ENCODE measurements around the gene ZSCAN9. TPM values are rescaled to one million over a fixed set of nuclear protein-coding genes. Genes with fewer than 3 reads are reported as not detected.

ZSCAN9 gene
- total and polyA plus RNA-seq, 2 of the 13 experiments (the other 11 are each of a cell fraction or from before 2014, with no cell fraction given), result 14.6 to 17.8 TPM

GRCh38 chr6:28225056-28225834 is at the start of gene ZSCAN9 (continued):
- TF ChIP-seq ZNF484 (CRISPR knock-in tag; IDR thresholded peaks at IDR 0.05; ENCODE audit: borderline replicate concordance, low read depth) (no peak; the same call in 1 of the 2 replicates), EEA1 (CRISPR knock-in tag; IDR thresholded peaks at IDR 0.05; ENCODE audit: borderline replicate concordance) (no peak), ZNF850 (CRISPR knock-in tag; conservative IDR thresholded peaks at IDR 0.05) (no peak), ZBTB34 (CRISPR knock-in tag; IDR thresholded peaks at IDR 0.05) (no peak), MAFK (conservative IDR thresholded peaks at IDR 0.05 in 1 of 2, IDR thresholded peaks at IDR 0.05 in 1 of 2; ENCODE audit: low read length in 2 of 2) (no peak), NR2C2 (CRISPR knock-in tag; IDR thresholded peaks at IDR 0.05; ENCODE audit: borderline replicate concordance) (peak; percentile 89), IRF1 (CRISPR knock-in tag; IDR thresholded peaks at IDR 0.05; ENCODE audit: low read depth) (peak; percentile 61; the same call in 1 of the 2 replicates), ZNF382 (CRISPR knock-in tag; IDR thresholded peaks at IDR 0.05; ENCODE audit: borderline replicate concordance) (no peak), SMAD1 (CRISPR knock-in tag; IDR thresholded peaks at IDR 0.05; ENCODE audit: borderline replicate concordance, low read depth) (peak; percentile 48; the same call in 1 of the 2 replicates), NFE2 (CRISPR knock-in tag; IDR thresholded peaks at IDR 0.05) (0 out of 2 replicates have a peak, but pooled peaks have one; percentile 7), SIX4 (CRISPR knock-in tag; IDR thresholded peaks at IDR 0.05) (0 out of 2 replicates have a peak, but pooled peaks have one; percentile 62), SRY (CRISPR knock-in tag; IDR thresholded peaks at IDR 0.05) (peak; percentile 38; the same call in 1 of the 2 replicates), ZNF10 (CRISPR knock-in tag; IDR thresholded peaks at IDR 0.05; ENCODE audit: borderline replicate concordance, low read depth) (no peak), MAX (IDR thresholded peaks at IDR 0.05) (peak; percentile 85), GLMP (CRISPR knock-in tag; IDR thresholded peaks at IDR 0.05; ENCODE audit: borderline replicate concordance) (no peak), TERF1 (CRISPR knock-in tag; IDR thresholded peaks at IDR 0.05) (no peak), ZNF333 (CRISPR knock-in tag; IDR thresholded peaks at IDR 0.05; ENCODE audit: borderline replicate concordance) (peak; percentile 81), ZNF143 (CRISPR knock-in tag; IDR thresholded peaks at IDR 0.05) (no peak), SOX13 (IDR thresholded peaks at IDR 0.05) (peak; percentile 59; the same call in 1 of the 2 replicates), SOX13 (CRISPR knock-in tag; conservative IDR thresholded peaks at IDR 0.05 in 1 of 2, IDR thresholded peaks at IDR 0.05 in 1 of 2) (peak in 1 of 2 experiments; percentile 90; a peak in 2 of 4 replicates), DDIT3 (CRISPR knock-in tag; IDR thresholded peaks at IDR 0.05) (no peak)
